ENCODE results near the gene TTBK2.

TTBK2 gene

GRCh38 chr15:42832576-42832975 is 88.0 kb downstream of the TTBK2 start:
- in situ Hi-C loops (cut with HindIII; ENCODE audit: low sequenced_read_pairs), result no loop called here

- in situ Hi-C loops (cut with HindIII; ENCODE audit: low sequenced_read_pairs), result no loop called here
Observed at GRCh38 chr15:42826251-42826890, 94.2 kb downstream of the TTBK2 start.

- in situ Hi-C loops (cut with HindIII; ENCODE audit: low sequenced_read_pairs), result no loop called here
Observed at GRCh38 chr15:42825599-42825998, 95.0 kb downstream of the TTBK2 start.

- in situ Hi-C loops (cut with HindIII; ENCODE audit: low sequenced_read_pairs), result no loop called here
Observed at GRCh38 chr15:42820811-42821210, 99.8 kb downstream of the TTBK2 start.

- in situ Hi-C loops (cut with HindIII; ENCODE audit: low sequenced_read_pairs), result no loop called here
Observed at GRCh38 chr15:42819786-42820185, 100.8 kb downstream of the TTBK2 start.

GRCh38 chr15:42811433-42811832 is 109.1 kb downstream of the TTBK2 start:
- in situ Hi-C loops (cut with HindIII; ENCODE audit: low sequenced_read_pairs), result no loop called here

- in situ Hi-C loops (cut with HindIII; ENCODE audit: low sequenced_read_pairs), result no loop called here
Observed at GRCh38 chr15:42808913-42809312, 111.7 kb downstream of the TTBK2 start.

- in situ Hi-C loops (cut with HindIII; ENCODE audit: low sequenced_read_pairs), result no loop called here
Observed at GRCh38 chr15:42805266-42805665, 115.3 kb downstream of the TTBK2 start.

GRCh38 chr15:42804739-42805138 is 115.8 kb downstream of the TTBK2 start:
- in situ Hi-C loops (cut with HindIII; ENCODE audit: low sequenced_read_pairs), result no loop called here

- in situ Hi-C loops (cut with HindIII; ENCODE audit: low sequenced_read_pairs), result no loop called here
Observed at GRCh38 chr15:42803436-42803835, 117.1 kb downstream of the TTBK2 start.

GRCh38 chr15:42802168-42802567 is 118.4 kb downstream of the TTBK2 start:
- in situ Hi-C loops (cut with HindIII; ENCODE audit: low sequenced_read_pairs), result no loop called here

GRCh38 chr15:42800731-42801474 is 119.7 kb downstream of the TTBK2 start:
- in situ Hi-C loops (cut with HindIII; ENCODE audit: low sequenced_read_pairs), result no loop called here

GRCh38 chr15:42798802-42799201 is 121.8 kb downstream of the TTBK2 start:
- in situ Hi-C loops (cut with HindIII; ENCODE audit: low sequenced_read_pairs), result no loop called here

GRCh38 chr15:42796955-42797782 is 123.4 kb downstream of the TTBK2 start:
- in situ Hi-C loops (cut with HindIII; ENCODE audit: low sequenced_read_pairs), result no loop called here

- in situ Hi-C loops (cut with HindIII; ENCODE audit: low sequenced_read_pairs), result no loop called here
Observed at GRCh38 chr15:42788725-42789124, 131.9 kb downstream of the TTBK2 start.

GRCh38 chr15:42786978-42787377 is 133.6 kb downstream of the TTBK2 start:
- in situ Hi-C loops (cut with HindIII; ENCODE audit: low sequenced_read_pairs), result no loop called here

- in situ Hi-C loops (cut with HindIII; ENCODE audit: low sequenced_read_pairs), result no loop called here
Observed at GRCh38 chr15:42785569-42785968, 135.0 kb downstream of the TTBK2 start.

- in situ Hi-C loops (cut with HindIII; ENCODE audit: low sequenced_read_pairs), result no loop called here
Observed at GRCh38 chr15:42784705-42785104, 135.9 kb downstream of the TTBK2 start.

- in situ Hi-C loops (cut with HindIII; ENCODE audit: low sequenced_read_pairs), result no loop called here
Observed at GRCh38 chr15:42782716-42783115, 137.9 kb downstream of the TTBK2 start.

GRCh38 chr15:42775416-42775815 is 145.2 kb downstream of the TTBK2 start:
- in situ Hi-C loops (cut with HindIII; ENCODE audit: low sequenced_read_pairs), result no loop called here

GRCh38 chr15:42772901-42773300 is 147.7 kb downstream of the TTBK2 start:
- in situ Hi-C loops (cut with HindIII; ENCODE audit: low sequenced_read_pairs), result no loop called here

- in situ Hi-C loops (cut with HindIII; ENCODE audit: low sequenced_read_pairs), result no loop called here
Observed at GRCh38 chr15:42772144-42772543, 148.4 kb downstream of the TTBK2 start.

Data from endothelial cell of hepatic sinusoid (primary cell).